HFFc6 (cell line): ENCODE data around the gene LUZP2. TPM values are rescaled to one million over a fixed set of nuclear protein-coding genes. Genes with fewer than 3 reads are reported as not detected.

Experiments
- DNase-seq: peaks from one replicate; pipeline ENCODE4 v3.0.0-alpha.2; 2018
- H3K27ac Mint-ChIP-seq: 2 replicates; pipeline ENCODE4 v1.8.0; 2020; ENCODE audit warnings: mild to moderate bottlenecking, mixed read lengths
- H3K27me3 Mint-ChIP-seq: 2 replicates; pipeline ENCODE4 v1.8.0; 2021; ENCODE audit warnings: mild to moderate bottlenecking, moderate library complexity, mixed read lengths; ENCODE audit not compliant: insufficient read depth
- H3K36me3 Mint-ChIP-seq: 2 replicates; pipeline ENCODE4 v1.8.0; 2021; ENCODE audit warnings: low read depth, mixed read lengths
- H3K4me1 Mint-ChIP-seq: 2 replicates; pipeline ENCODE4 v1.8.0; 2020; ENCODE audit warnings: low read depth, mixed read lengths
- H3K4me3 Mint-ChIP-seq: 2 replicates; pipeline ENCODE4 v1.8.0; 2020; ENCODE audit warnings: mild to moderate bottlenecking, moderate library complexity, mixed read lengths
- H3K9me3 Mint-ChIP-seq: 2 replicates; pipeline ENCODE4 v1.8.0; 2020; ENCODE audit warnings: mild to moderate bottlenecking, mixed read lengths
- CTCF ChIP-seq: fragments of 200-600 bp; sonication (generic); IDR thresholded peaks from 2 replicates; pipeline ENCODE4 v1.5.0; 2021; ENCODE audit warnings: antibody characterized with exemption, mild to moderate bottlenecking
- total RNA-seq, 6 experiments: library from RNA; stranded (reverse); fragmentation: NEBNext Ultra II Directional; extraction: Animal tissue kit (Norgen Biotek cat#: 25700); gene quantifications; 2 replicates in 1 of 6; 3 replicates in 5 of 6; pipeline ENCODE4 v1.2.3, GENCODE V29; 2021

LUZP2 gene
- total RNA-seq, 6 experiments from 2014 or later = not detected

- Mint-ChIP-seq H3K27me3 (no peaks in the 10 kb centered on the region), H3K9me3 (peaks cover 31% of the 10 kb centered on the region), H3K4me1 (no peaks in the 10 kb centered on the region), H3K36me3 (no peaks in the 10 kb centered on the region), H3K27ac (no peak overlapping the region), H3K4me3 (no peak overlapping the region)
- DNase-seq = no peak
- no peak for TF ChIP-seq CTCF
These were observed 250.7 kb downstream of the LUZP2 start for GRCh38 chr11:24747275-24748251.

- Mint-ChIP-seq H3K4me1 (no peaks in the 10 kb centered on the region), H3K4me3 (no peak overlapping the region), H3K9me3 (peaks cover 33% of the 10 kb centered on the region), H3K27ac (no peak overlapping the region), H3K36me3 (no peaks in the 10 kb centered on the region), H3K27me3 (no peaks in the 10 kb centered on the region)
- DNase-seq = no peak
- TF ChIP-seq CTCF = no peak
These were observed 251.4 kb downstream of the LUZP2 start for GRCh38 chr11:24748261-24748660.

GRCh38 chr11:24754406-24754805 lies 257.6 kb downstream of the LUZP2 start:
- TF ChIP-seq CTCF = no peak
- no peak for DNase-seq
- Mint-ChIP-seq H3K27ac (no peak overlapping the region), H3K4me3 (peak overlapping the region; percentile 27; the same call in 1 of the 2 replicates), H3K4me1 (no peaks in the 10 kb centered on the region), H3K27me3 (no peaks in the 10 kb centered on the region), H3K9me3 (peaks cover 32% of the 10 kb centered on the region), H3K36me3 (no peaks in the 10 kb centered on the region)

GRCh38 chr11:24755260-24755839 lies 258.5 kb downstream of the LUZP2 start:
- Mint-ChIP-seq H3K27me3 (no peaks in the 10 kb centered on the region), H3K27ac (no peak overlapping the region), H3K4me3 (no peak overlapping the region), H3K9me3 (peaks cover 27% of the 10 kb centered on the region), H3K36me3 (no peaks in the 10 kb centered on the region), H3K4me1 (no peaks in the 10 kb centered on the region)
- DNase-seq = no peak
- TF ChIP-seq CTCF = no peak

GRCh38 chr11:24759742-24760141 lies 262.9 kb downstream of the LUZP2 start:
- no peak overlapping the region for H3K4me3 Mint-ChIP-seq

More at GRCh38 chr11:24759742-24760141, 262.9 kb downstream of the LUZP2 start:
- Mint-ChIP-seq H3K9me3 (peaks cover 28% of the 10 kb centered on the region), H3K4me1 (no peaks in the 10 kb centered on the region), H3K27ac (no peak overlapping the region), H3K36me3 (no peaks in the 10 kb centered on the region), H3K27me3 (no peaks in the 10 kb centered on the region)
- no peak for DNase-seq
- no peak for TF ChIP-seq CTCF
